Measurements from ENCODE around the gene IL1RAPL2.
"Not testable (repeated sequence)": the region's sequence is repeated elsewhere in the genome, so short reads cannot be mapped to it uniquely, and the experiment has no call there.

The IL1RAPL2 gene

GRCh38 chrX:105173071-105173470 is 607.1 kb downstream of the IL1RAPL2 start:
- no peak for DNase-seq (ENCODE audit: low read depth)

GRCh38 chrX:105179644-105180043 is 613.6 kb downstream of the IL1RAPL2 start:
- DNase-seq (ENCODE audit: low read depth): no peak

GRCh38 chrX:105189093-105189492 is 623.1 kb downstream of the IL1RAPL2 start:
- no peak for DNase-seq (ENCODE audit: low read depth)

DNA sequence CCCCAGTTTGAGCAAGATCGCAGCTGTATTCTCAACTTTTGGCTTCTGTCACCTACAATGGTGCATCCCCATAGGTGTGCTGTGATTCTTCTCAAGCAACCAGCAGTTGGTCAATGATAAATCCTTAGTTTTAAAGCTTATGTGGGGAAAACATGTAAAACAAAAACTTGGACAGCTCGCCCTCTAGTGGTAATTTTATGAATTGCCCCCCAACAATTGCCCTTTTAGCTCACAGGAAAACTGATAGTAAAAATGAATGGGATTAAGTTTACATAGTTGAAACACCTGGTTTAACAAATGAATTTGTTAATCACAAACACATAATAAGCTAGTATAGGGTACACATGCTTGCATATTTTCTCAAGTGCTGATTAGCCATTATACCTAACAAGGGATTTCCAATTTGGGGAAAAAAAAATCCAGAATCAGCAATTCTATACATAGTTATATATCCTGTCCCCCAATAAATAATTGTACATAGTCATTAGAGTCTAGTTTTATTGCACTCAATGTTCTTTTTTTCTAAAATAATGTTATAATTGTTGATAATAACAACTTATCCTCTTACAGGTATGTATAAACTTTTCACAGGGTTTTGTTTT is 624.4 kb downstream of the IL1RAPL2 start:
- DNase-seq (ENCODE audit: low read depth): no peak

DNA sequence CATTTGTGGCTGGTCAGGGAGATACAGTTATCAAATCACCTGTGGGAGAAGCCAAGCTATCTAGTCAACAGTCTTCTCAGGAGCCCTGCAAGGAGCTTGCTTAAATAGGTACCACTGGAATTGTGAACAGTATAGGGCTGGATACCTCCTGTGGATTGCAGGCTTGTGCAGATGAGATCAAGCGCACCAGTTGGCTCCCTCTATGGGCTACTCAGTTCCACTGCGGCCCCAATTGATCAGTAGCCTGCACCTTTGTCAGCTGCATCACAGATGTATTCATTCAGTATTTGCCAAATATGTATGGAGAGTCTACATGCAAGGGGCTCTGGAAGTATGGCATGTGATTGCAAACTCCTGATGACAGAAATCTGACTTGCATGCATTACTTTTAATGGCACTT is 625.9 kb downstream of the IL1RAPL2 start:
- DNase-seq (ENCODE audit: low read depth): no peak

GRCh38 chrX:105209406-105209805 is 643.4 kb downstream of the IL1RAPL2 start:
- no peak for DNase-seq (ENCODE audit: low read depth)

DNA sequence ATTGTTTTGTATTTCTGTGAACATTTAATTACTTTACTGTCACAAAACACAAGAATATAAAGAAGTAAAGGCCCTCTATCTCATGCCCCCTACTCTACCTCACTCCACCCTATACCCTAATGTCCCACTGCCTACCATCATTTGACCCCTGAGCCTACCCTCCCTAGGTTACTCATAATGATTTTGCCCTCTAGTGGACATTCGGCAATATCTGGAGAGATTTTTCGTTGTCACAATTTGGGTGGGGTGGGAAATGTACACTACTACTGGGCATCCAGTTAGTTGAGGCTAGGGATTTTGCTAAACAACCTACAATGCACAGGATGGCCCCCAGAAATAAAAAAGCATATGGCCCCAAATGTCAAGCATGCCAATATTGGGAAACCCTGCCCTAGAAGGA is 644.3 kb downstream of the IL1RAPL2 start:
- DNase-seq (ENCODE audit: low read depth): no peak

GRCh38 chrX:105211066-105211575 is 645.1 kb downstream of the IL1RAPL2 start:
- DNase-seq (ENCODE audit: low read depth): no peak

DNA sequence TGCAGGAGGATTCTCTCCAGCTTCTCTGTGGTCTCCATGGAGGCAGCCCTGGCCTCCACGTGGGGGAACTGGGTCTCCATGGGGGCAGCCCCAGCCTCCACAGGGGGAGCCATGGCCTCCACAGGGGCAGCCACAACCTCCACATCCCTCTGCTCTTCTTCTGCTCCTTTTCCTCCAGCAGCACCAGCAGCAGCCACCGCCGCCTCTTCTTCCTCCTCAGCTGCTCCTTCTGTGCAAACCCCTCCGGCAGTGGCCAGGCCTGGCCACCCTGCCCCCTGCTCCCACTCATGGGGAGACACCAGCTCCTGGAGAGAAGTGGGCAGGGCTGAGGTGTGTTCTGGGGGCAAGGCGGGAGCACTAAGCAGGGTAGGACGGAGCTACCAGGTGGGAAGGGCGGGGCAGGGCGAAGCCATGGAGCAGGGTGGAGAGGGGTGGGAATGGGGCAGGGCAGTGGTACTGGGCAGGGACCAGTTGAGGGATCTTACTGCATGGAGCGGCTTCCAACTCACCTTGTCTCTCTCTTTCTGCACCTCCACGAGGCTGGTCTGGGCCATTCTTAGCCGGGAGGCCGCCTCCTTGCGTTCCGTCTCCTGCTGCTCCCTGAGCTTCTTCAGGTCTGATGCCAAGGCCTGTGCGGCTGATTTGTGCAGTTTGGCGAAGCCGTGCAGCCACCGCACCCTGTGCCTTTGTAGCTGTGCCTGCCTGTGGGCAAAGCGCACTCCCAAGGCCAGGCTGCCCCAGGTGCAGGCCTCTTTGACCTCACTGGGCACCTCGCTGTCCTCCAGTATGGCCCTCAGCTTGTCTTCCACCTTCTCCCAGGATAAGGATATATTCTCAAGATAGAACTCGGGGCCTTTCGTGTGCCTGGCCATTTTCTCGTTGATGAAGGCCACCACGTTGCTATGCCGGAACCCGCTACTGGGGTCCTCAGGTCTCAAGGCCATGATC is 653.7 kb downstream of the IL1RAPL2 start:
- no peak for DNase-seq (ENCODE audit: low read depth)

- DNase-seq (ENCODE audit: low read depth): no peak
Observed at GRCh38 chrX:105220636-105221035, 654.6 kb downstream of the IL1RAPL2 start, which contains the start of gene TEX13A. Gene TEX13A (minus strand): TSS chrX:105220694. CDS start chrX:105220397, 297 bp downstream.

GRCh38 chrX:105221374-105221773 is 655.4 kb downstream of the IL1RAPL2 start:
- DNase-seq (ENCODE audit: low read depth): no peak

GRCh38 chrX:105226499-105226898 is 660.5 kb downstream of the IL1RAPL2 start:
- DNase-seq (ENCODE audit: low read depth): no peak

DNA sequence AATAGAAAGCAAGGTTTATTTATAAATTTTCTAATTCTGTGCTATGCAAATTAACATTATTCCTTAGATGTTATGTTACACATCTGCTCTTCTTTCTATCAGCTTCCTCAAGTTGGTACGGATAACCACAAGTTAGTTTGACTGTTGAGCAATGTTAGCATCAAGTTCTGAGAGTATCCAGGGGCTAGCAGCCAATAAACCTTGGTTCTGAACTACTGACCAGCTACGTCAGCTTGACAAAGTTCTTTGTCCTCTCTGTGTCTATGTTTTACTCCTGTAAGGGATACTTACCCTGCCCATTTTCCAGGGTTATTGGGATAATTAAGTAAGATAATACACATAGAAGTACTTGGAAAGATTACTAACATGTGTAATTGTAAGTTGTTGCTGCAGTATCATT is 662.6 kb downstream of the IL1RAPL2 start:
- DNase-seq (ENCODE audit: low read depth): no peak

- no peak for DNase-seq (ENCODE audit: low read depth)
Observed at GRCh38 chrX:105229146-105229545, 663.1 kb downstream of the IL1RAPL2 start.

DNA sequence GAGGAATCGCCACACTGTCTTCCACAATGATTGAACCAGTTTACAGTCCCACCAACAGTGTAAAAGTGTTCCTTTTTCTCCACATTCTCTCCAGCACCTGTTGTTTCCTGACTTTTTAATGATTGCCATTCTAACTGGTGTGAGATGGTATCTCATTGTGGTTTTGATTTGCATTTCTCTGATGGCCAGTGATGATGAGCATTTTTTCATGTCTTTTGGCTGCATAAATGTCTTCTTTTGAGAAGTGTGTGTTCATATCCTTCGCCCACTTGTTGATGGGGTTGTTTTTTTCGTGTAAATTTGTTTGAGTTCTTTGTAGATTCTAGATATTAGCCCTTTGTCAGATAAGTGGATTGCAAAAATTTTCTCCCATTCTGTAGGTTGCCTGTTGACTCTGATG is 671.4 kb downstream of the IL1RAPL2 start:
- DNase-seq (ENCODE audit: low read depth): not testable (repeated sequence)

- DNase-seq (ENCODE audit: low read depth): no peak
Observed at GRCh38 chrX:105241056-105241455, 675.1 kb downstream of the IL1RAPL2 start.

DNA sequence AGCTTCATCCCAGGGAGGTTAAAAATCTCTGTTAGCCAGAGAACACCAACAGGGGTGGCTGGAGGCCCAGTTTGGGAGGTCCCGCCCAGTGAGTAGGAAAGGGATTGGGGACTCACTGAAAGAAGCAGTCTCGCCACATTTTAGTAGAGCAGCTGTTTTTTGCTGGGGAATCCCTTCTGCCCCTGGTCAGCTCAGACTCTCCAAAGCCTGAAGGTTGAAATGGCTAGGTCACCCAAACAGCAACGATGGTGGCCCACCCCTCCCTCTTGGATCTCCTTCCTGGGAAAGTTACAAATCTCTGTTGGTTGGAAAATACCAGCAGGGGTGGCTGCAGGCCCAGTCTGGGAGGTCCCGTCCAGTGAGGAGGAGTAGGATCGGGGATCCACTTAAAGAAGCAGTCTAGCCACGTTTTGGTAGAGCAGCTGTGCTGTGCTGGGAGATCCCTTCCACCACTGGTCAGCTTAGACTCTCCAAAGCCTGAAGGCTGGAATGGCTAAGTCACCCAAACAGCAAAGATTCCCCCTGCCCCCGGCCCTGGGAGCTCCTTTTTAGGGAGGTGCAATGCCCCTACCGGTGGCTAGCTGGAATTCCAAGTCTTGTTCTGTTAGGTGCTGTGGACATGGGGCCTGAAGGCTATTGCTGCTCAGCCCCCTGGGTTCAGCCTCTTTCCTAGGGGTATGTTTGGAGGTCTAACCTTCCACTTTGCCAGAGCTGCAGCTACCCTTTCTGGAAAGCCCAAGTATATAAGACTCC is 694.5 kb downstream of the IL1RAPL2 start:
- no peak for DNase-seq (ENCODE audit: low read depth)

GRCh38 chrX:105263171-105263570 is 697.2 kb downstream of the IL1RAPL2 start:
- no peak for DNase-seq (ENCODE audit: low read depth)

- DNase-seq (ENCODE audit: low read depth): no peak
Observed at GRCh38 chrX:105263801-105264200, 697.8 kb downstream of the IL1RAPL2 start.

- DNase-seq (ENCODE audit: low read depth): no peak
Observed at GRCh38 chrX:105265093-105265492, 699.1 kb downstream of the IL1RAPL2 start.

DNA sequence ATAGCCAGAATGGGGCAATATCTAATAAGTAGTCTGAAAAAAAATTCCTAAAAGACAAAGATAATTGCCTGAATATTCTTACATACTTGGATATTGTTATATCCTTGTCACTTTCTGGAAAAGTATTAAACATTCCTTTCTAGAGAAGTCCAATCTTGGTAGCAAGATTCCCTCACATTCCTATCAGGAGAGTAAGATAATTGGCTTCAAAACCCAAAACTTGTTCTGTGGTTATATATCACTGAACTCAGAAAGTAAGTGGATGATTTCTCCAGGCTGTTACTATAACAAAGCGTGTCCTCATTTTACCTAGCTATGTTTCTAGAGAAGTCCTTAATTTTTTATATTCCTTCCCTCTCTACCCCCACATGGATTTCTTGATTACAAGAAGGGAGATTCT is 700.5 kb downstream of the IL1RAPL2 start:
- no peak for DNase-seq (ENCODE audit: low read depth)

- no peak for DNase-seq (ENCODE audit: low read depth)
Observed at GRCh38 chrX:105267167-105267566, 701.2 kb downstream of the IL1RAPL2 start.

All from activated T-cell treated with anti-CD3 and anti-CD28 coated beads for 48 hours (primary cell).